ENCODE measurements around the gene BATF.

DNA sequence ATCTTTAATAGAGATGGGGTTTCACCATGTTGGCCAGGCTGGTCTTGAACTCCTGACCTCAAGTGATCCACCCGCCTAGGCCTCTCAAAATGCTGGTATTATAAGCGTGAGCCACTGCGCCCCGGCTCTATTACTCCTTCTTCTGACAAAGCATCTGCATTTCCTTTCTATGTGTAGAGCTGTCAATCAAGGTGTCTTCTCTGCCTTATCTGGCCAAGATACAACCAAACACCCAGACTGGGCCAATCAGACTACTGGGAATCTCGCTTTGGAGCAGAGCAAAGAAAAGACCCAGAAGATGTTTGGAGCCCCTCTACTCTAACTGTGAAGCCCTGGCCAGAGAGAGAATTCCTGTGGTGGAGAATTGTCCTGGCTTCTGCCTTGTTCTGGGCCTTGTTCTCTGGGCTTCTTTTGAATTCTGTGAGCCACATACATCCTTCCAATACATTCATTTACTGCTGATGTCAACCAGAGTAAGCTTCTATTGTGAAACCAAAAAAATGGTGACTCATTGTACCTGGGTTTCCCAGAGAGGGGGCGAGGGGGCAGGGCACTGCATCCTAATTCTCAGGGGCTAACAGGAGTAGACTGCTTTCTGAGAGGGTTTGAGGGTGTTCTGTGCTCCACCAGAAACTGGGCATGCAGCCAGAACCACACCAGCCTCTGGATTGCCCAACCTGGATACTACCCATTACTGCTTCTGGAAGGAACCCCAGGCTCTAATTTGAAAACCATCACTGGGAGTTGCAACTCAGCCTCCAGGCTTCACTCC, 37.4 kb downstream of the BATF start:
- no peak for TF ChIP-seq POLR2A (IDR thresholded peaks at IDR 0.05; ENCODE audit: low read depth, low read length)
- no peak for TF ChIP-seq POLR2AphosphoS5 (IDR thresholded peaks at IDR 0.05; ENCODE audit: low read depth, low read length)
